Breast epithelium (tissue), 4 donors: ENCODE results near the gene SPATA6. TPM values are rescaled to one million over a fixed set of nuclear protein-coding genes. Genes with fewer than 3 reads are reported as not detected.

Experiments used
- DNase-seq, 2 donors: peaks; one replicate each; pipeline ENCODE4 v3.0.0-alpha.2; 2019; ENCODE audit warnings: low spot score in 2 of 2
- H3K27ac ChIP-seq, 2 donors: fragments of 200-600 bp; sonication (generic) in 1 of 2; one replicate each; pipeline ENCODE4 v1.5.1; 2016 to 2019; ENCODE audit warnings: mild to moderate bottlenecking in 1 of 2
- H3K27me3 ChIP-seq, 2 donors: fragments of 200-600 bp; sonication (generic) in 1 of 2; one replicate each; pipeline versions ENCODE4 v1.5.1 to v1.6.0; 2017 to 2019; ENCODE audit warnings: control low read depth in 1 of 2, mild to moderate bottlenecking in 1 of 2
- H3K36me3 ChIP-seq: fragments of 200-600 bp; one replicate; pipeline ENCODE4 v1.5.1; 2019
- H3K4me1 ChIP-seq, 2 donors: fragments of 200-600 bp; sonication (generic); one replicate each; pipeline ENCODE4 v1.5.1; 2016 to 2019; ENCODE audit warnings: control low read depth in 1 of 2
- H3K4me3 ChIP-seq, 3 donors: fragments of 200-600 bp; sonication (generic); 1 replicate in 2 of 3; 2 replicates in 1 of 3; pipeline ENCODE4 v1.5.1; 2016 to 2019; ENCODE audit warnings: mild to moderate bottlenecking in 3 of 3, moderate library complexity in 2 of 3
- H3K9me3 ChIP-seq, 2 donors: fragments of 200-600 bp; sonication (generic) in 1 of 2; one replicate each; pipeline ENCODE4 v1.5.1; 2016 to 2019; ENCODE audit warnings: control low read depth in 1 of 2
- CTCF ChIP-seq, 3 donors: fragments of 450-650 bp; IDR thresholded peaks; one replicate each; pipeline ENCODE4 v1.5.1; 2016 to 2017; ENCODE audit warnings: antibody characterized with exemption in 3 of 3, mild to moderate bottlenecking in 3 of 3, moderate library complexity in 3 of 3
- POLR2A ChIP-seq: fragments of 450-650 bp; IDR thresholded peaks from one replicate; pipeline ENCODE4 v1.6.1; 2016; ENCODE audit warnings: antibody characterized with exemption, mild to moderate bottlenecking, moderate library complexity
- POLR2AphosphoS5 ChIP-seq, 3 donors: sonication (generic); formaldehyde crosslinking; IDR thresholded peaks; one replicate each; pipeline ENCODE4 v1.6.1; 2017; ENCODE audit warnings: antibody characterized with exemption in 3 of 3
- intact Hi-C: fragments of 100-400 bp; cut with DNase I; formaldehyde crosslinking; loops from one replicate; pipeline ENCODE4 v1.15.1; 2023; ENCODE audit warnings: low total_unique reads
- total RNA-seq, 3 donors: library from RNA; depleted of rRNA; stranded (reverse); fragments of >200 nt; gene quantifications; one replicate each; pipeline ENCODE4 v1.1.0, GENCODE V29; 2016

Gene SPATA6
- total RNA-seq, 3 donors from 2014 or later, result 25.6 to 43.3 (median 34.7) TPM

GRCh38 chr1:48250572-48250971, 221.4 kb downstream of the SPATA6 start:
- Histone ChIP-seq H3K36me3 (no peaks in the 10 kb centered on the region), H3K9me3 (no peaks in the 10 kb centered on the region), H3K27me3 (no peaks in the 10 kb centered on the region), H3K4me1 (no peaks in the 10 kb centered on the region), H3K27ac (no peak overlapping the region), H3K4me3 (no peak overlapping the region)
- TF ChIP-seq POLR2A (no peak), POLR2AphosphoS5 (IDR thresholded peaks at IDR 0.05) (no peak), CTCF (IDR thresholded peaks at IDR 0.05) (no peak)
- no peak for DNase-seq
- intact Hi-C loops, result no loop called here

GRCh38 chr1:48249868-48250267, 222.1 kb downstream of the SPATA6 start:
- H3K27ac ChIP-seq, result no peak overlapping the region
- H3K36me3 ChIP-seq, result no peaks in the 10 kb centered on the region
- TF ChIP-seq POLR2A, result no peak
- no peak for TF ChIP-seq CTCF (IDR thresholded peaks at IDR 0.05)
- TF ChIP-seq POLR2AphosphoS5 (IDR thresholded peaks at IDR 0.05), result no peak
- H3K9me3 ChIP-seq, result no peaks in the 10 kb centered on the region
- H3K4me3 ChIP-seq, result no peak overlapping the region
- H3K27me3 ChIP-seq, result no peaks in the 10 kb centered on the region
- no peak for DNase-seq
- intact Hi-C loops, result no loop called here
- H3K4me1 ChIP-seq, result no peaks in the 10 kb centered on the region

- no peak for DNase-seq
- intact Hi-C loops, result no loop called here
- Histone ChIP-seq H3K4me1 (no peaks in the 10 kb centered on the region), H3K27me3 (no peaks in the 10 kb centered on the region), H3K4me3 (no peak overlapping the region), H3K9me3 (no peaks in the 10 kb centered on the region), H3K36me3 (no peaks in the 10 kb centered on the region), H3K27ac (no peak overlapping the region)
- TF ChIP-seq CTCF (IDR thresholded peaks at IDR 0.05) (no peak), POLR2AphosphoS5 (IDR thresholded peaks at IDR 0.05) (no peak)
Observed at GRCh38 chr1:48248356-48248755, 223.6 kb downstream of the SPATA6 start.

GRCh38 chr1:48246727-48247126, 225.3 kb downstream of the SPATA6 start:
- intact Hi-C loops, result no loop called here
- Histone ChIP-seq H3K9me3 (no peaks in the 10 kb centered on the region), H3K27ac (no peak overlapping the region), H3K4me3 (no peak overlapping the region), H3K27me3 (no peaks in the 10 kb centered on the region), H3K4me1 (no peaks in the 10 kb centered on the region), H3K36me3 (no peaks in the 10 kb centered on the region)
- DNase-seq, result peak; percentile 68 to 74
- no peak for TF ChIP-seq CTCF (IDR thresholded peaks at IDR 0.05)
- TF ChIP-seq POLR2AphosphoS5 (IDR thresholded peaks at IDR 0.05), result no peak
- TF ChIP-seq POLR2A, result no peak

Other genes with a start within 250 kb of the SPATA6 start
- gene SLC5A9, start 249.5 kb downstream of the SPATA6 start, total RNA-seq, result under 1 TPM in 2 of 3 donors, not detected in 1; 0.16 to 0.73 TPM